GM19438 (cell line): ENCODE data around the gene GADD45GIP1.

Source experiments
- ATAC-seq: cut with Tn5 transposase; IDR thresholded peaks from one replicate; pipeline ENCODE4 v1.9.1; 2021; ENCODE audit warnings: low read depth; ENCODE audit not compliant: unreplicated experiment

Gene GADD45GIP1

DNA sequence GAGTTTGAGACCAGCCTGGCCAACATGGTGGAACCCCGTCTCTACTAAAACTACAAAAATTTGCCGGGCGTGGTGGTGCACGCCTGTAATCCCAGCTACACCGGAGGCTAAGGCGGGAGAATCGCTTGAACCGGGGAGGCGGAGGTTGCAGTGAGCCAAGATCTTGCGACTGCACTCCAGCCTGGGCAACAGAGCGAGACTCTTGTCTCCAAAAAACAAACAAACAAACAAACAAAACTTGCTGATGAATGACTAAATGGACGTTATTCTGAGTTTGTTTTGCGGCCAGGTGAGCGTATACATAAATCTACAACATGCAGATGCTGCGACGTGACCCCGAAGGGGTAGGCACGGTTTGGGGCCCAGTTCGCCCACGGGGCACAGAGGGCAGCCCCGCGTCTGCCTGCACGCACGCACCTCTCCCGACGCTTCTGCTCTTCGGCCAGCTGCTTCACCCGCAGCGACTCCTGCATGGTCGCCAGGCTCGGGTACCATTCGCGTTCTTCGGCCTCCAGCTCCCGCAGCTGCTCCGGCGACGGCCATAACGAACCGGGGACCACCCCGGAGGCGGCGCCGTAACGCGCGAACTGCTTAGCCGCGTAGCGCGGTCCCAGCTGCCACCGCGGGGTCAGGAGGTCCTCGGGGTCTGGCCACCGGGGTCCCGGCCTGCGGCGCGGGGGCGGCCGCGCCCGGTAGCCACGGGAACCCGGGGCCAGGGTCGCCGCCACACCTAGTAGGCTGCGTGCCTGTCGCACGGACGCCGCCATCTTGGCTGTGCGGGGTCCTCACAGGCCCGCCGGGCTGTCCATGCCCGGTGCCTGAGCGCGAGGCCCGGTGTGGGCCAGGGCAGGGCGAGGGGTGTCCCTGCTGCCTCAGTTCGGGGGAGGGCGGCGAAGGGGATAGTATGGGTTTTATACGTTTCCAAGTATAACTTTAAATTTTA lies at the start of gene GADD45GIP1:
TSS of gene GADD45GIP1 (minus strand) at position 778 of the 943 bp plus-strand sequence. CDS start at position 767, 11 bp downstream.
- ATAC-seq: no peak

DNA sequence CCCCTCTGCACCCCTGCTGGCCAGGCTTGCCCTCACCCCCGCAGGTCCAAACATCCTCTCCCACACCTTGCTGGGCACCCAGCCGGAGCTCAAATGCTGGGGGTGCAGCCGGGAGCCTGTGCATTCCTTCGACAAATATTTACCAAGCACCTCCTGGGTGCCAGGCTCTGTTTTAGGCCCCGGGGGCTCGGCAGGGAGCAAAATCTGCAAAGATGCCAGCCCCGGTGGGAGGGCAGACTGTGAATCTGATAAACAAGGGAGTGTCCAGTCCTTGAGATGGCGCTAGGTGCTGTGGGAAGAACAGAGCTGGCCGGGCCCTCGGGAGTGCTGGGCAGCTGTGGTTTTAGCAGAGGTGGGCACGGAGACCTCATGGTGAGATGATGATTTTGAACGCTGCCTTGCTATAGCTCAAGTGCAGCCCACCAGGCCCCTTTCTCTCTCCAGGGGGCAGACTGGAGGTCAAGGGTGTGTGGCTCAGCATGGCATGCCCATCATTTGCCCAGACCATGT lies 48.9 kb upstream of the GADD45GIP1 start:
- ATAC-seq: no peak

DNA sequence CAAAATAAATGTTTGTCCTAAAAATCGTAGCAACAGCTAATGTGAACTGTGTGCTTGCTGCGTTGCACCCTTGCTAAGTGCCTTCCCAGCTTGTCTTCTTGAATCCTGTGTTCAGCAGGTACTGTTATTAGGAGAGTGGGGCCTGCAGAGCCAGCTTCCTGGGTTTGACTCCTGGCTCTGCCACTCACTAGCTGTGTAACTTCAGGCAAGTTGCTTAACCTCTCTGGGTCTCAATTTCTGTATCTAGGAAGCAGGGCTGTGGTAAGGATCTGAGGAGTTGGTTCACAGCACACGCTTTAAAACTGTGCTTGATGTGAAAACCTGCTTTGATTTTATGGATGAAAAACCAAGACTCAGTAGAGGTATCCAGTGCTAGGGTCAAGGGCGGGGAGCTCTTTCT lies 48.2 kb upstream of the GADD45GIP1 start:
- ATAC-seq: no peak

DNA sequence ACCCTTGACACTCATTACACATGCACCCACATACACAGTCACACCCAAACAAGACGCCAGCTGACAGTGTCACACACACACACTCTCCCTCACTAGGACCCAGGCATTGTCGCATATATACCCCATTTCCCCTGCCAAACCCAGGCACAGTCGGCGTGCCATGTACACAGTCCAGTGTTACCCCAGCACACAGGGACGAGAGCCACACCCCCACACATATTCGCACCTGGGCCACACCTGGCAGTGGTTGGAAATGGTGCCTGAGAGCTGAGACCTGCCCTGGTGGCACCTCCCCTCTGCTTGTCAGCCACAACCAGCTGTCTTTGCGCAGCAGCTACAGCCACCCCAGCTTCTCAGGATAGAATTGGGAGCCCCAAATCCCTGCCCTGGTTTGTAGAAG lies 47.2 kb upstream of the GADD45GIP1 start:
- no peak for ATAC-seq

DNA sequence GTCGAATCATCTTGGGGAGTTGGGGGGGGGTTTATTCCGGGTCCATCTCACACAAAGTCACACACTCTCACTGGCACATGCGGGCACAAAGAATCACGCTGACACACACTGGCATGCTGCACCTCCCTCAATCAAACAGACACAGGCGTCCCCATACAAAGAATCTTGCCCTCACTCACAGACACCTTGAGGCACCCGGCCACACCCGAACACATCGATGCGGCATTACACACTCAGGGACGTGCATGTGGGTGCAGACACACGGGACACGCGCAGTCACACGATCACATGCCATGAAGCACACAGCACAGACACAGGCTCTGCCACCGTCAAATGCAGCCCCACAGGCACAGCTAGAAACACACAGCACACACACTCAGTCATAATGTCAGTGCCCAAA lies 46.1 kb upstream of the GADD45GIP1 start:
- no peak for ATAC-seq

DNA sequence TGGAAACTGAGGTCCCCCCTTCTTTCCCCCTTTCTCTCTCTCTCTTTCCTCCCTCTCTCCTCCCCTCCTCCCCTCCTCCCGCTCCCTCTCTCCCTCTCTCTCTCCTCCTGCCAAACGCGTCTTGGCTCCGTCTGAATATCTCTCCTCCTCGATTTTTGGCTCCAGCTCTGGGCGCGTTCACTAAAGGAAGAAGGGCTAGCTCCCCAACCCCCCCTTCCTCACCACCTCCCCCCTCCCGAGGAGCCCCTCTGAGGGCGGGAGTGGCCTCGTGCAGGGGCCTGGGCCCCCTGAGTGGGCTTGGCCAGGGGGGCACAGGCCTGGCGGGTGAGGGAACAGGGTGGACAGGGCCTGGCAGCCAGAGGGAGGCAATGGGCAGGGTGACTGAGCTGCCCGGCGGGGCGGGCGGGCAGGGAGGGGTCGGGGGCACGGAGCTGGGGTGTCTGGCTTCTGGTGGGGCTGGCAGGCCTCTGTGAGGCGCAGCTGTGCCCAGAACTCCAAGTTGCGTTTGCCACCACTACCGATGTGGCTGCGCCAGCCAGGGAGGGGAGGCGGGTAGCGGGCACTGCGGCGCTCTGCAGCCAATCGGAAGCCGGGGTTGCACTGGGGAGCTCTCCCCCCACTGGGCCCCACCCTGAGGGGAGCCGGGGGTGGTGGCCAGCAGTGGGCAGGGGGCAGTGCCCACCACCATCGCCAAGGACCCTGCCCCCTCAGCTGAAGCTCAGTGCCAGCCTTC lies 45.3 kb upstream of the GADD45GIP1 start:
- no peak for ATAC-seq

DNA sequence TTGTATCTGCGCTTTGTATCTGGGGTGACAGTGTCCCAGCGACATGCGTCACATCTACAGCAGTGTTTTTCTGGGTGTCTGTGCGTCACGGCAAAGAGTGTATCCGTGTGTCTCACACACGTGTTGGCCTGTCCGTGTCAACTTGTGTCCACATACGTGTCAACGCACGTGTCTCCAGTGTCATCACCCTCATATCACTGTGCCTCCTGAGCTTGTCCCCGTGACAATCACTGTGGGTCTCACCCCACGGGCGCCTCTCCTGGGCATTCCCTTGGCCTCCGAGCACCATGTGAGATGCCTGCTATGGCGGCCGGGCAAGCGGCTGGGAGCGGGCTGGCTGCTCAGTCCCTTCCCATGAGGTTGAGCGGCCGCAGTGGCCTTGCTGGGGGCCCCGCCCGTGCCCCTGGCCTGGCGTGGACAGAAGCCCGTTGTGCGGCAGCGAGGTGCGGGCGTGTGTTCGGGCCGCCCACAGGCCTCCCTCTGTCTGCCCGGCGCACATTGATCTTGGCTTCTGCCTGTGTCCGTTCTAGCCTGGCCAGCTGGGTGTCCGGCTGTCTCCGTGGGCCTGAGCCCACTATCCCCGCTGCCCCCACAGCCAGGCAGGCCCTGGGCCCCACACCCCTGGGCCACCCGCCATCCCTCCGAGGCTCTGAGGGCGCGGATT lies 44.6 kb upstream of the GADD45GIP1 start:
- ATAC-seq: no peak

DNA sequence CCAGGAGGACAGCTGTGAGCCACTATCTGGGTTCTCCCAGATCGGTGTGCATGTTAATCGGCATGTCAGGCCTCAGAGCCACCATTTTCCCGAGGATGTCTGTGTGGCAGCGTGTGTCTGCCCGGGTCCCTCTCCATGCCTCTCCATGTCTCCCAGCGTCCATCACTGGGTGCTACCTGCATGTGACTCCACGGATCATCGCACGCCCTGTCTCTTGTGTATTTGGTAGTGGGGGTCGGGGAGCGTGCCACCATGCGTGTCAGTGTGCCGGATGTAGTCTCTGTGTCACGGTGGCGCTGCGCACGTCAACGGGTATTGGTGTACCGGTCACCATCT lies 44.1 kb upstream of the GADD45GIP1 start:
- no peak for ATAC-seq

DNA sequence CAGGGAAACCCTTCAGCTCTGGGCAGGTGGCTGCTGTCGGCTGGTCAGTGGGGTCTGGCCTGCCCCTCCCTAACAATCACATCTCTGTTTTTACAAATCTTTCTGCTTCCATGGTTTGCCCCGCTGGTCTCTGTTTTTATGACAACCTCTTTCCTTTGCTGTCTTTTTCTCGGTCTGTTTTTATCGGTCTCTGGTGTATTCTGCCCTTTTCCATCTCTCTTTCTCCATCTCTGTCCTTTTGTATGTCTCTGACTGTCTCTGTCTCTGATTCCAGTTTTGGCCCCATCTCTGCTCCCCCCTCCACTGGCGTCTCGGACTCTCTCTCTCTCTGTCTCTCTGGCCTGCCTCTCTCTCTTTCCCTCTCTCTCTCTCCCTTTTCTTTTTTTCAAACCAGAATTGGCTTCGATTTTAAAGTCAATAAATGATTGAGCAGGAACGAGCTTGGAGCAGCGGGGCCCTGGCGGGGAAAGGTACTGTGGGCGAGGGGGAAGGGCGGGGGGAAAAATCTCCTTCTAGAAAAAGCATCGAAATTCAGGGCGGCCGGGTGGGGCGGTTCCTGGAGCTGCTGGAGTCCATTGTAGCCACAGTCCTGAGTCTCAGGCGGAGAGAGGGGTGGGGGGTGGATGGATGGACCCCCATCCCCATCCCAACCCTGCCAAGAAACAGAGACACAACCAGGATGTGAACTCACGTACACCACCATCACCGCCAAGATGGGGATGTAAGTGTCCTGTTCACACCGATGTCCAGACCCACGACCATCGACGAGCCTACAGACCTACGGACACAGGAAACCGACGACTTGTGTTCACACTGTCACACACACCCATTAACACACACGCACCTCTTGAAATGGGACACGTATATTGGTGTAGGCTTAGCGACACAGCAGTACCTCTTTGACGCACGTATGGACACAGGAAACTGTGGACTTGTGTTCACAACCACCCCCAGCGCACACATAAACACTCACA lies 41.2 kb upstream of the GADD45GIP1 start:
- ATAC-seq: no peak

DNA sequence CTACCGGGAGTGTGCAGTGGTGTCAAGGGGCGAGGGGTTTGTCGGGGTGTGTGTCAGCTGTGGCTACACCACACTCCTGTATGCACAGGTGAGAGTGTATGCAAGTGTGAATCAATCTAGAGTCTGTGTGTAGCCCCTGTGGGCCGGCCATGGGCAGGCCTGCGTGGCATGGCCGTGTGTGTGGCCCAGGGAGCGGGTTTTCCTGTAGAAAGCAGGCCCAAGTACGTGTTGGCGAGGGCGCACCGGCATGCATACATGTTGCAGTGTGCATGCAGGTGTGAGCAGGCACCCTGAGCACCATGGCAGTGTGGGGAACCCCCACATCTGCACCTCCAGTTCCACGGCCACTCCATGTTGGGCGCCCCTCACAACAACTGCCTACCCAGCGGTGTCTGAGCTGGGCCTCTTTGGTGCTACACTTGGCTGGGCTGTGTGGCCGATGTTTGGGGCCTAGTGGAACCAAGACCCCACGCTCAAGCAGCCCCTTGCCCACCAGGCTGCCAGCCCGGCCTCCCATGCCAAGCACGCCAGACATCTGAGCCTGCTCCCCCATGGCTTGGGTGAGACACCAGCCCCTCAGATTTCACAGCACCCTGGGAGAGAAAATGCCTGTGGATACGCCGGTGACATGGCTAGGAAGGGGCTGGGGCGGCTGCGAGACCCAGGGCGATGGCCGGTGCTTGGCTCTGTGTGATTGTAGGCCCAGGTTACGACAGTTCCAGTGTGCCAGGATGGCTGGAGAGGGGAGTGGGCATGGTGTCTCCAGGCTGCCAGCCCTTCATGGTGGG lies 40.4 kb upstream of the GADD45GIP1 start:
- ATAC-seq: no peak

DNA sequence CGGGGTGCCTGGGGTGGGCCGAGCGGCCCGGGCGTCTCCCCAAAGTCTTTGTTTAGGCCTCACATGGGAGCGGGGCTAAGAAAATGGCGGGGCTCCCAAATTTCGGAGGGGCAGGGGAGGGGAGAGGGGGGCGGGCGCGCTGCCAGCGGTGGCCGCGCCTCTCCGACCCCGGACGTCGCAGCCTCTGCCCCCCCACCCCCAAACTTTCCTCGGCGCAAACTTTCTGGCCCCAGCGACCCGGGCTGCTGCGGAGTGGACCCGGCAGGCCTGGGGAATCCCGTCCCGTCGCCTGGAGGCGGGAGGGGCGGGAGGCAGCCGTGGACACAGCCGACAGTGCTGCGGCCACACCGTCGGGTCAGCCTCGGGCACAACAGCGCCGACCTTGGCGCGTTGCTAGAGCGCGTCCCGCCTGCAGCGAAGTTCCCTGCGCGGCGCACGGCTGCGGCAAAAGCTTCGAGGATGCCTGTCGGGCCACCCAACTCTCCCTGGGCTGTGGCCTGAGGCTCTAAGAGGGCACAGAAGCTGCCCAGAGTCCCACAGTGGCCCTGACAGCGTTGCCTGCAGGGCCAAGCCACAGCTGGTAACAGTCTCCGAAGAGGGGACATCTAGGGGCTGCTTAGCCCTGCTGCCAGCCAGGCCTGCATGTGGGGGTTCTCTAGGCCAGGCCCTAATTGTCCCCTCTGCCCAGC lies 39.5 kb upstream of the GADD45GIP1 start:
- ATAC-seq: no peak

DNA sequence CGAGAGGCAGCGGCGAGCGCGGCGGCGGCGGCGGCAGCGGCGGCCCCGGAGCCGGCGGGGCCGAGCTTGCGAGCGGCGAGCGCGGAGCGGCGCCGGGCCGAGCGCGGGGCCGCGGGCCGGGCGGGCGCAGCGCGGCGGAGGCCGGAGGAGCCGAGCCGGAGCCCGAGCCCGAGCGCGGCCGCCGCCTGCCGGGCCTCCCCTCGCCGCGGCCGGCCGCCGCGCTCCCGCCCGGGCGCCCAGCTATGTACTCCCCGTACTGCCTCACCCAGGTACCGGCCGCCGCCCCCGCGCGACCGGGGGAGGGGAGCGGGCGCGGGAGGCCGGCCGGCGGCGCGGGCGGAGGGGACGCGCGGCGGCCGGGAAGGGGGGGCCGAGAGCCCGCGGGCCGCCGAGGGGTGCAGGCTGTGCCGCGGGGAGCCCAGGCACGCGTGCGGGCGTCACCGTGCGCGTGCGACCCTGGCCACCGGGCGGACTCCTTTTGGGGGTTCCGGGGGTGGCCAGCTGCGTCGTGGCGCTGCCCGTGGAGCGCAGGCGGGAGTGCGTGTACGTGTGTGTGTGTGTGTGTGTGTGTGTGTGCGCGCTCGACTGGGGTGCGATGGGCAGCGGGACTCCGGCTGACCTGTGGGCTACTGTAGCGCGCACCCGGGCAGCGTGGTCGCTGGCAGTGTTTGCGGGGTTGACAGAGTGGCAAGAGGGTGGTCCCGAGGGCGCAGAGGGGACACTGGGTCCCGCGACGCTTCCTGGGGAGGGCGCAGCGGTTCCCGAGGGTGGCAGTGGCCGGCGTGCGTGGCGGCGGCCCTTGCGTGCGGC lies 38.8 kb upstream of the GADD45GIP1 start:
- no peak for ATAC-seq

DNA sequence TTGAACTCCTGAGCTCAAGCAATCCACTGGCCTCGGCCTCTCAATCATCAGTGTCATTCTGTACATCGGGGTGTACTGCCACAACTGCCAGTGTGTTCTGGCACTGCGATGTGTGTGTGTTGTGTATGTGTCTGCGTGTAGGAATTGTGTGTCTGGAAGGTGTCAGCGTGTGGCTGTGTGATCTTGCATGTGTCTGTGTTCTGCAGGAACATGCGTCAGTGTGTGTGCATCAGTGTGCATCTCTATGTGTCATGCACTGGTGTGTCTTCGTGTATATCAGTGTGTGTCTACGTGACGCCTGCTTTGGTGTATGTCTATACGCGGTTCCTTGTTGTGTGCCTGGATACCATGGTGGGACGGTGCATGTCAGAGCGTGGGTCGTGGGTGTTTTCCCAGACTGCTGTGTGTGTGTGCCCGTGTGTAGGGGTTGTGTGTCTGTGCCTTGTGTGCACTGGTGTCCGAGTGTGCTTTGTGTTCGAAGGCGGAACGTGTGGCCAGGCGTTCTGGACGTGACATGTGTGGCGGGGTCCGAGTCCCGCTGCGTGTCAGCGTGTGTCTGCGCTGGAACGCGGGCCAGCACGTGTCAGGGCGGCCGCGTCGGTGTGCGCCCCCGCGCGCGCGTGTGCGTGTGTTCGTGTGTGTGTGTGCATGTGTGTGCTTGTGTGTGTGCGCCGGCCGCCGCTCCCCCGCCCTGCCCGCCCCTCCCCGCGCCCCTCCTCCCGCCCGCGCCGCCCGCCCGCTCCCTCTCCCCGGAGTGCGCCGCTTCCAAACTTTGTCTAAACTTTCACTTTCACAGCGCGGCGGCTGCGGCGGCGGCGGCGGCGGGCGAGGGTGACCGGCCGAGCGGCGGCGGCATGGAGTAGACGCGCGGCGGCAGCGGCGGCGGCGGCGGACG lies 37.9 kb upstream of the GADD45GIP1 start, which contains the start of gene NFIX:
TSS of gene NFIX (plus strand) at position 775 of the 895 bp plus-strand sequence. CDS start 363 bp downstream, outside the sequence.
- ATAC-seq: no peak

DNA sequence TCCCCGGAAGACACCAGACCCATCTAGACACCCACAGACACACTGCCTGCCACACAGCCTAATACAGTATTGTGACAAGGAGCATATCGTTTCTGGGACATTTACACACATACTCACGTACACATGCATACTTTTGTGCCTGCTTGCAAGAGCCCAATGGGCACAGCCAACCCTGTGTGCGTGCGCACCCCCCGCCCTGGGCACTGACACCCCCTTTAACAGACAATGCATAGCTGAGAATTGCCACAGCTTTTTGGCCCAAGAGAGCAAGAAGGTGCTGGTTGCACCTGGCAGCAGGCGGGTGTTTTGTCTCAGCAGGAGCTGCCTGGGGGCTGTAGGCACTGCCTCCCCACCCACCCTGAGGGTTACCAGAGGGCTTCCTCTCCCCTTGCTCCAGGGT lies 36.5 kb upstream of the GADD45GIP1 start:
- ATAC-seq: no peak

DNA sequence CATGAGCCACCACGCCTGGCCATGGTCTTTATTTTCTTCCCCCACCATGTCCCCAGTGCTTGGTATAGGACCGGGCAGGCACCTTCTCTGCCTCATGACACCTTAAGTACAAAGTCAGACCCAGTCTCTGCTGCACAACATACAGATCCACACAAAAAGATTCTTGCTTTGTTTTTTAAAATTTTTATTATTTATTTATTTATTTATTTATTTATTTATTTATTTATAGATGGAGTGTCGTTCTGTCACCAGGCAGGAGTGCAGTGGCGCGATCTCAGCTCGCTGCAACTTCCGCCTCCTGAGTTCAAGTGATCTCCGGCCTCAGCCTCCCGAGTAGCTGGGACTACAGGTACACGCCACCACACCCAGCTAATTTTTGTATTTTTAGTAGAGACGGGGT lies 35.7 kb upstream of the GADD45GIP1 start:
- no peak for ATAC-seq

DNA sequence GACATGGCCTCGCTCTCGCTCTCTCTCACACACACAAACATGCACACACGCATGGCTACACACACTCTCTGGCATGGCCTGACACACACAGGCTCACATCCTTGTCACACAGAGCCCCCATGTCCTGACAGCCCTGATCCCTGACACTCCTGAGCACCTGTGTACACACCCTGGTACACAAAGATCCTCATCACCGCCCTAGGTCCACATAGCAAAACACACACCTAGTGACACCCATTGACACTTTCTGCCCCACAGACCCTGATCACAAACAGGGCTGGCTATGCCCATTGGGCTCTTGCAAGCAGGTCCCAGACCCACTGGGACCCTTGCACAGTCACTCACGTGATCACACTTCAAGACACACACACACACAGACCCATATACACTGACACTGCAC lies 34.3 kb upstream of the GADD45GIP1 start:
- ATAC-seq: no peak

DNA sequence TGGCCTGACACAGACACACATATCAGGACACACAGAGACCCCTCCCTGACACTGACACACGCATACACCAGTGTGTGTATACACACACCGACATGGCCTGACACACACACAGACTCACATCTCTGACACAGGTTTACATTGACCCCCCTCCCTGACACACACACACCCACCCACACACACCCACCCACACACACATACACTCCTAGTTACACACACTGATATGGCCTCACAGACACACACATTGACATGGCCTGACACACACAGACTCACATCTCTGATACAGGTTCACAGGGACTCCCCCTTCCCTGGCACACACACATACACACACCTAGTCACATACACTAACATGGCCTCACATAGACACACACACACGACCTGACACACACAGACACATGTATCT lies 33.8 kb upstream of the GADD45GIP1 start:
- no peak for ATAC-seq
